ENCODE results near the gene TNPO3. TPM values are rescaled to one million over a fixed set of nuclear protein-coding genes. Genes with fewer than 3 reads are reported as not detected.

TNPO3 gene
- total RNA-seq, 1 donor from 2014 or later: 32.6 TPM

- Histone ChIP-seq H3K9me3 (replicated peaks) (no peaks in the 10 kb centered on the region), H3K4me1 (peaks cover 18% of the 10 kb centered on the region), H3K36me3 (no peaks in the 10 kb centered on the region), H3K27me3 (ENCODE audit: low read depth) (peaks cover 99% of the 10 kb centered on the region), H3K27ac (replicated peaks) (no peak overlapping the region), H3K4me3 (no peak overlapping the region)
- intact Hi-C loops (cut with micrococcal nuclease): no loop called here
- TF ChIP-seq, protein P1, sequence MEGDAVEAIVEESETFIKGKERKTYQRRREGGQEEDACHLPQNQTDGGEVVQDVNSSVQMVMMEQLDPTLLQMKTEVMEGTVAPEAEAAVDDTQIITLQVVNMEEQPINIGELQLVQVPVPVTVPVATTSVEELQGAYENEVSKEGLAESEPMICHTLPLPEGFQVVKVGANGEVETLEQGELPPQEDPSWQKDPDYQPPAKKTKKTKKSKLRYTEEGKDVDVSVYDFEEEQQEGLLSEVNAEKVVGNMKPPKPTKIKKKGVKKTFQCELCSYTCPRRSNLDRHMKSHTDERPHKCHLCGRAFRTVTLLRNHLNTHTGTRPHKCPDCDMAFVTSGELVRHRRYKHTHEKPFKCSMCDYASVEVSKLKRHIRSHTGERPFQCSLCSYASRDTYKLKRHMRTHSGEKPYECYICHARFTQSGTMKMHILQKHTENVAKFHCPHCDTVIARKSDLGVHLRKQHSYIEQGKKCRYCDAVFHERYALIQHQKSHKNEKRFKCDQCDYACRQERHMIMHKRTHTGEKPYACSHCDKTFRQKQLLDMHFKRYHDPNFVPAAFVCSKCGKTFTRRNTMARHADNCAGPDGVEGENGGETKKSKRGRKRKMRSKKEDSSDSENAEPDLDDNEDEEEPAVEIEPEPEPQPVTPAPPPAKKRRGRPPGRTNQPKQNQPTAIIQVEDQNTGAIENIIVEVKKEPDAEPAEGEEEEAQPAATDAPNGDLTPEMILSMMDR (IDR thresholded peaks at IDR 0.05; ENCODE audit: borderline replicate concordance): no peak
- no peak for DNase-seq
Observed at GRCh38 chr7:128936798-128937197, 118.1 kb downstream of the TNPO3 start.

GRCh38 chr7:128935342-128935730 lies 119.6 kb downstream of the TNPO3 start:
- H3K4me1 ChIP-seq: peaks cover 18% of the 10 kb centered on the region

DNA sequence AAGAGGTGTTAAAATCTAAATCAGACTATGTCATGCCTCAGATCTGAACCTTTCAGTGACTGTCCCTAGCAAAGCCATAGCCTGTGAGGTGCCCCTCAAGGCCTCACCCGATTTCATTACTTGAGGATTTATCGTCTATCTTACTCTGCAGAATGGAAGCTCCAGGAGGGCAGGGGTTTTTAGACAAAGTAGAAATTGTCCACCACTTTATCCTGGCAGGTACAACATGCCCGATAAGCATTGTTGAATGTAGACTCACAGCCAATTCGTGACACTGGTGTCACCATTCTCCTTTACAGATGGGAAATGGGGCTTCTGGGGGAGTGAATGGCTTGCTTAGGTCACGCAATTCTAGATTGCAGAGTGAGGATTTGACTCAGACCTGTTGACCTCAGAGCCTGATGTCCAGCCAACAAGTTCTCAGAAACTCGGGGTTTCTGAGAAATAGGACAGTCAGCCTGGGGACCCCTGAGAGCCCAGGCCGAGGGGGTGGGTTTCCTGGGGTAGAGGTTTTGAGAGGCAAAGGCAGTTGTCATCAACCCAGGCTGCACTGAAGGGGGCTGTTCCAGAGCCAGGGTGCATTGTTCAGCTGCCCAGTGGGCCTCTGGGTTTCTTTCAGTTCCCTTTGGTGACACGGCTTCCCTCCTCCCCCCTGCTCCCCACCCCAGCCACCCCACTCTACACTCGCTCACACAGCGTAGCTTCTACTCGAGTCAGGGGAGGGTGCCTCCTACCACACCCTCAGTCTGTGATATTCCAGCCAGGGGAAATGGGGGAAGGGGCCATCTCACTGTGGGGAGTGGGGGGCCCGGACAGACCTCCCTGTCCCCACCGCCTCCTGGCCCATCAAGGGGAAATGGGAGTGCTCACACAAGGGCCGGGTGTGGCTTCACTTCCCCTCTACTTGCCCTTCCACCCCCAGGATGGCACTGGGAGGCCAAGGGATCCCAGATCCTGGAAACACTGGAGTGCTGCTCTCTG lies 120.3 kb downstream of the TNPO3 start:
- no peaks in the 10 kb centered on the region for H3K9me3 ChIP-seq (replicated peaks)
- peaks cover 18% of the 10 kb centered on the region for H3K4me1 ChIP-seq
- peak overlapping the region; percentile 14 for H3K27ac ChIP-seq (replicated peaks)
- TF ChIP-seq, protein P1 (IDR thresholded peaks at IDR 0.05; ENCODE audit: borderline replicate concordance): no peak
- H3K36me3 ChIP-seq: no peaks in the 10 kb centered on the region
- intact Hi-C loops (cut with micrococcal nuclease): no loop called here
- DNase-seq: no peak
- H3K27me3 ChIP-seq (ENCODE audit: low read depth): peaks cover 94% of the 10 kb centered on the region
- H3K4me3 ChIP-seq: no peak overlapping the region

More at GRCh38 chr7:128935342-128935730, 119.6 kb downstream of the TNPO3 start:
- intact Hi-C loops (cut with micrococcal nuclease): no loop called here
- no peak overlapping the region for H3K4me3 ChIP-seq
- no peaks in the 10 kb centered on the region for H3K36me3 ChIP-seq
- TF ChIP-seq, protein P1 (IDR thresholded peaks at IDR 0.05; ENCODE audit: borderline replicate concordance): no peak
- peaks cover 98% of the 10 kb centered on the region for H3K27me3 ChIP-seq (ENCODE audit: low read depth)
- peak overlapping the region; percentile 14 for H3K27ac ChIP-seq (replicated peaks)
- DNase-seq: no peak
- no peaks in the 10 kb centered on the region for H3K9me3 ChIP-seq (replicated peaks)

DNA sequence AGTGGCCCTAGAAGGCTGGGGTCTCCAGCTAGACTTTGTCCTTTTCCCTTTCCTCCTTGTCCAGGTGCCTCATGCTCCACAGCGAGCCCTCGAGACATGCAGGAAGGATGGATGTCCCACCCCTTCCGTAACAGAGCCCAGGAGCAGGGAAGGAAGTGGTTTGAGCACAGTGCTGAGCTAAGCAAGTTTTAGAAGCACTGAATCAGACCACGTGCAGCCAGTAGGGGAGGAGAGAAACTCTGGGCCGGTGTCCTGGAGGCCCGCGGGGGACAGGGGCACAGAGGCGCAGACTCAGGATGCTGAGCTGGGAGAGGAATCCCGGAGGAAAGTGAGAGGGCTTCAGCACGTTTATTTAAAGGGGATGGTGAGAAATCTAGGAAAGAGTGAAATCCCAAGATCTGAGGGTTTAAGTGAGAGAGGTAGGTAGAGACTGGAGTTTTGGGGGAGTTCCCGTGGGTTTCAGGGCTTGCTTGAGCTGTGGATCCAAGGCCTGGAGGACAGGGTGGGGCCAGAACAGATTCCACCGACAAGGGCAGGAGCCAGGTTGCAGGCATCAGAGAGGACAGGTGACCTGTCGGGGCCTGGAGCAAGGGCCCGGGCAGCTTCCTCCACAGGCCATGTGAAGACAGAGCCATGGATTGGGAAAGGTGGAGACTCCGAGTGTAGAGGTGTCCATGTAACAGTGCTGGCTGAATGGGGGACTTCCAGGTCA lies 121.6 kb downstream of the TNPO3 start:
- H3K4me3 ChIP-seq: no peak overlapping the region
- intact Hi-C loops (cut with micrococcal nuclease): no loop called here
- no peaks in the 10 kb centered on the region for H3K9me3 ChIP-seq (replicated peaks)
- TF ChIP-seq, protein P1 (IDR thresholded peaks at IDR 0.05; ENCODE audit: borderline replicate concordance): no peak
- H3K4me1 ChIP-seq: peaks cover 10% of the 10 kb centered on the region
- H3K36me3 ChIP-seq: no peaks in the 10 kb centered on the region
- H3K27ac ChIP-seq (replicated peaks): peak overlapping the region; percentile 14
- peaks cover 94% of the 10 kb centered on the region for H3K27me3 ChIP-seq (ENCODE audit: low read depth)
- DNase-seq: no peak

- no peak for DNase-seq
Observed at GRCh38 chr7:128932862-128933179, 122.1 kb downstream of the TNPO3 start.

More at GRCh38 chr7:128932862-128933179, 122.1 kb downstream of the TNPO3 start:
- no peak overlapping the region for H3K4me3 ChIP-seq
- H3K27me3 ChIP-seq (ENCODE audit: low read depth): peaks cover 94% of the 10 kb centered on the region
- H3K27ac ChIP-seq (replicated peaks): no peak overlapping the region
- no peaks in the 10 kb centered on the region for H3K36me3 ChIP-seq
- H3K9me3 ChIP-seq (replicated peaks): no peaks in the 10 kb centered on the region
- TF ChIP-seq, protein P1 (IDR thresholded peaks at IDR 0.05; ENCODE audit: borderline replicate concordance): no peak
- H3K4me1 ChIP-seq: peaks cover 5% of the 10 kb centered on the region
- intact Hi-C loops (cut with micrococcal nuclease): no loop called here
